Ascending aorta (tissue), 2 donors: ENCODE measurements around the gene ZIC4. TPM values are rescaled to one million over a fixed set of nuclear protein-coding genes. Genes with fewer than 3 reads are reported as not detected.

Source experiments
- DNase-seq, 2 donors: peaks; one replicate each; pipeline ENCODE4 v3.0.0-alpha.2; 2019; ENCODE audit warnings: low spot score in 2 of 2
- H3K27ac ChIP-seq, 2 donors: fragments of 200-600 bp; sonication (generic); one replicate each; pipeline ENCODE4 v1.5.1; 2016 to 2017; ENCODE audit warnings: mild to moderate bottlenecking in 1 of 2
- H3K27me3 ChIP-seq: fragments of 200-600 bp; sonication (generic); one replicate; pipeline ENCODE4 v1.5.1; 2017
- H3K36me3 ChIP-seq, 2 donors: fragments of 200-600 bp; sonication (generic); one replicate each; pipeline ENCODE4 v1.5.1; 2016
- H3K4me1 ChIP-seq, 2 donors: fragments of 200-600 bp; sonication (generic); one replicate each; pipeline ENCODE4 v1.5.1; 2016 to 2017; ENCODE audit warnings: mild to moderate bottlenecking in 1 of 2
- H3K4me3 ChIP-seq, 2 donors: fragments of 200-600 bp; sonication (generic); one replicate each; pipeline ENCODE4 v1.5.1; 2016 to 2017; ENCODE audit warnings: mild to moderate bottlenecking in 1 of 2
- H3K9me3 ChIP-seq, 2 donors: fragments of 200-600 bp; sonication (generic); one replicate each; pipeline ENCODE4 v1.5.1; 2016
- CTCF ChIP-seq, 3 experiments: fragments of 200-600 bp in 2 of 3; fragments of 450-650 bp in 1 of 3; sonication (generic) in 2 of 3; IDR thresholded peaks; one replicate each; pipeline ENCODE4 v1.5.1; 2016 to 2019; ENCODE audit warnings: antibody characterized with exemption in 3 of 3, mild to moderate bottlenecking in 1 of 3, moderate library complexity in 1 of 3
- intact Hi-C: fragments of 100-400 bp; cut with DNase I; formaldehyde crosslinking; loops from one replicate; pipeline ENCODE4 v1.15.1; 2023
- total RNA-seq: library from RNA; depleted of rRNA; stranded (reverse); fragments of >200 nt; gene quantifications from one replicate; pipeline ENCODE4 v1.1.0, GENCODE V29; 2016

Gene ZIC4
- total RNA-seq, 1 donor from 2014 or later: not detected

DNA sequence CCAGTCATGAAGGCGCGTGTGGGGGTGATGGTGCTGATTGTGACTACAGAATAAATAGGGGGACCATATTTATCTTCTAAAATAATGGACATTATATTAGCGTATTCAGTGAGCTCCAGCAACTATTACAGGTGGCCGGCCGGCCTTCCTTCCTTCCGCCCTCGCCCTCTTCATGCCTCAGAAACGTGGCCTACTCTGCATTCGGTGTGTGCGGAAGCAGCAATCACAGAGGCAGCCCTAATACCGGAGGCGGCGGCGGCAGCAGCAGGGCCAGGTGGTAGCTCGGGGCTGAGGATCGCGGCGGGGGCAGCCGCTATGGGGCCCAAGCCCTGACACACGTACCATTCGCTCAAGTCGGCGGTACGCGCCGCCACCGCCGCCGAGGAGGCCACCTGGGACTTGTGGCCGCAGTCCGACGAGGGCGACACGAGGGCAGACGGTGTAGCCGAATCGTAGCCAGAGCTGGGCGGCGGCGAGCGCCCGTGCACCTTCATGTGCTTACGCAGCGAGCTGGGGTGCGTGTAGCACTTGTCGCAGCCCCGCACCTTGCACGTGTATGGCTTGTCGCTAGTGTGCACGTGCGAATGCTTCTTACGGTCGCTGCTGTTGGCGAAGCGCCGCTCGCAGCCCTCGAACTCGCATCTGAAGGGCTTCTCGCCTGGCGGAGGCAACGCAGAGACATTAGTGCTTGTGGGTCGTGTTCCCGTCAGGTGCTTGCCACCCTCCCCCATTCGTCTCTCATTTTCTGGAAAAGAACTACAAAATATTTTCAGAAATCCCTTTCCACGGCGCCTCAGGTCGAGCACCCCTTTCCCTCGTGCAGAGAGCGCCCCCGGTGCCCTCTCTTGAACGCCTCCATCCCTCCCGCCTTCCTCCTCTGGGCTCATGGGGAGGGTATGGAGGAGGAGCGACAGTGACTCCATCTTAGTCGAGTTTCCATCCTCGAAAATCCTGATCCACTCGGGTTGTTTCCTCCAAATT, 15.5 kb downstream of the ZIC4 start:
- no peak for TF ChIP-seq CTCF (IDR thresholded peaks at IDR 0.05)
- H3K27me3 ChIP-seq: peaks cover 38% of the 10 kb centered on the region

GRCh38 chr3:147389717-147390116, 16.6 kb downstream of the ZIC4 start:
- no peaks in the 10 kb centered on the region for H3K9me3 ChIP-seq
- H3K27me3 ChIP-seq: peaks cover 46% of the 10 kb centered on the region
- no peak for TF ChIP-seq CTCF (IDR thresholded peaks at IDR 0.05)
- H3K4me1 ChIP-seq: peaks cover 0 to 17% of the 10 kb centered on the region in 2 donors
- H3K36me3 ChIP-seq: no peaks in the 10 kb centered on the region
- DNase-seq: no peak
- intact Hi-C loops: loop anchor here (10.0 kb wide), 2 partner anchors 225 to 685 kb away; no protein-coding TSS in a partner anchor
- H3K4me3 ChIP-seq: no peak overlapping the region
- no peak overlapping the region for H3K27ac ChIP-seq

More for the DNA sequence above, 15.5 kb downstream of the ZIC4 start:
- Histone ChIP-seq H3K36me3 (no peaks in the 10 kb centered on the region), H3K27ac (no peak overlapping the region), H3K9me3 (no peaks in the 10 kb centered on the region), H3K4me1 (peaks cover 0 to 17% of the 10 kb centered on the region in 2 donors), H3K4me3 (no peak overlapping the region)
- intact Hi-C loops: loop anchor here (10.0 kb wide), 1 partner anchor 684 kb away; no protein-coding TSS in a partner anchor
- no peak for DNase-seq

- no peak for TF ChIP-seq CTCF (IDR thresholded peaks at IDR 0.05)
- no peak overlapping the region for H3K4me3 ChIP-seq
- no peaks in the 10 kb centered on the region for H3K9me3 ChIP-seq
- no peak overlapping the region for H3K27ac ChIP-seq
- H3K36me3 ChIP-seq: no peaks in the 10 kb centered on the region
- H3K27me3 ChIP-seq: peaks cover 54% of the 10 kb centered on the region
- intact Hi-C loops: loop anchor here (10.0 kb wide), 1 partner anchor 226 kb away; no protein-coding TSS in a partner anchor
- DNase-seq: no peak
- H3K4me1 ChIP-seq: peaks cover 0 to 17% of the 10 kb centered on the region in 2 donors
Observed at GRCh38 chr3:147388700-147389580, 17.4 kb downstream of the ZIC4 start.

- Histone ChIP-seq H3K4me3 (no peak overlapping the region), H3K27ac (no peak overlapping the region), H3K4me1 (peaks cover 0 to 13% of the 10 kb centered on the region in 2 donors), H3K9me3 (no peaks in the 10 kb centered on the region), H3K36me3 (no peaks in the 10 kb centered on the region), H3K27me3 (peaks cover 51% of the 10 kb centered on the region)
- intact Hi-C loops: loop anchor here (10.0 kb wide), 1 partner anchor 227 kb away; no protein-coding TSS in a partner anchor
- no peak for DNase-seq
- TF ChIP-seq CTCF (IDR thresholded peaks at IDR 0.05): no peak
Observed at GRCh38 chr3:147387885-147388699, 18.3 kb downstream of the ZIC4 start.
